Ovary (tissue), 9 donors: ENCODE data around the gene UHMK1. TPM values are rescaled to one million over a fixed set of nuclear protein-coding genes. Genes with fewer than 3 reads are reported as not detected.

Experiments used
- DNase-seq, 5 donors: peaks; one replicate each; pipeline ENCODE4 v3.0.0-alpha.2; 2019 to 2020
- H3K27ac ChIP-seq, 2 donors: fragments of 200-600 bp; one replicate each; pipeline versions ENCODE4 v1.5.1 to v1.8.0; 2019 to 2022
- H3K27me3 ChIP-seq: fragments of 200-600 bp; one replicate; pipeline ENCODE4 v1.8.0; 2022
- H3K36me3 ChIP-seq: fragments of 200-600 bp; sonication (generic); one replicate; pipeline ENCODE4 v1.5.1; 2019
- H3K4me1 ChIP-seq: one replicate; pipeline ENCODE4 v1.8.1; 2013; ENCODE audit warnings: mild to moderate bottlenecking, moderate library complexity; ENCODE audit not compliant: insufficient read depth
- H3K4me3 ChIP-seq: fragments of 200-600 bp; sonication (generic); one replicate; pipeline ENCODE4 v1.5.1; 2017
- H3K9me3 ChIP-seq, 2 donors: fragments of 200-600 bp in 1 of 2; sonication (generic) in 1 of 2; one replicate each; pipeline versions ENCODE4 v1.5.1 to v1.8.1; 2013 to 2019; ENCODE audit warnings: mild to moderate bottlenecking in 1 of 2, moderate library complexity in 1 of 2
- EP300 ChIP-seq: sonication (generic); formaldehyde crosslinking; IDR thresholded peaks from one replicate; pipeline ENCODE4 v1.6.1; 2017; ENCODE audit warnings: antibody characterized with exemption
- POLR2A ChIP-seq: fragments of 450-650 bp; IDR thresholded peaks from one replicate; pipeline ENCODE4 v1.6.1; 2017; ENCODE audit warnings: antibody characterized with exemption, mild to moderate bottlenecking, moderate library complexity
- WGBS, 3 donors: extraction: QIAGEN DNeasy Blood & Tissue Kit in 1 of 3; methylation state at CpG; one replicate each; pipeline versions ENCODE4 v1.1.5 to v1.1.7; 2013 to 2017; 5-methylcytosine and 5-hydroxymethylcytosine counted together
- intact Hi-C, 4 donors: fragments of 100-400 bp; cut with DNase I; formaldehyde crosslinking; loops; one replicate each; pipeline versions ENCODE4 v1.11.0 to v1.15.1; 2022 to 2023
- polyA plus RNA-seq, 2 donors: library from polyadenylated mRNA; stranded (reverse); fragments of 200-250 nt in 1 of 2; fragments of 350-450 nt in 1 of 2; fragmentation: Illumina TruSeq in 1 of 2; extraction: RNeasy Lipid Tissue Mini Kit (QIAGEN cat#74804) in 1 of 2; gene quantifications; one replicate each; pipeline ENCODE4 v1.2.3, GENCODE V29; 2013 to 2014
- total RNA-seq, 7 donors: library from RNA; depleted of rRNA in 2 of 7; stranded (reverse); fragments of >200 nt in 2 of 7; fragmentation: NEBNext Ultra II Directional in 3 of 7; extraction: Animal tissue kit (Norgen Biotek cat#: 25700) in 3 of 7; gene quantifications; one replicate each; pipeline versions ENCODE4 v1.1.0 to v1.2.4, GENCODE V29; 2016 to 2023
- TF ChIP-seq, protein P1 (sequence below), 3 donors: fragments of 450-650 bp in 2 of 3; fragments of 200-600 bp in 1 of 3; IDR thresholded peaks; one replicate each; pipeline versions ENCODE4 v1.5.1 to v1.8.0; 2016 to 2022; ENCODE audit warnings: antibody characterized with exemption in 3 of 3, mild to moderate bottlenecking in 1 of 3
- donor health status: DM: no; HTN: no; CAD: no; lungs with moderate emphysema.
- donor health status: DM: no; HTN: no; CAD: no.
- donor health status: Bipolar disorder and iron deficiency.
- donor health status: DM: yes; HTN: yes; CAD: no.
- donor health status: DM: no; HTN: no; CAD: no.
- donor health status: DM: yes; HTN: yes; CAD: no.

UHMK1 gene
- total and polyA plus RNA-seq, 9 donors, result 8.2 to 36.8 (median 24.3) TPM

DNA sequence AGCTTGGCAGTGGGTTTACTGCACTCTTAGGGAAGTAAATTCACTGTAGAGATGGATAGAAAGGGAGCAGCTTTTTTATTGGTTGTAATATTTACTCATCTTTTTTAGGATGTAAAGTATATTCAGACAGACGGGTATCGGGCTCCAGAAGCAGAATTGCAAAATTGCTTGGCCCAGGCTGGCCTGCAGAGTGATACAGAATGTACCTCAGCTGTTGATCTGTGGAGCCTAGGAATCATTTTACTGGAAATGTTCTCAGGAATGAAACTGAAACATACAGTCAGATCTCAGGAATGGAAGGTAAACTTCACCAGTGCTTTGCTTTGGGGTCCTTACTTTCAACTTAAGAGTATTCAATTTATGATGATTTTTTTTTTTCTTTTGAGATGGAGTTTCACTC lies 3.2 kb downstream of the UHMK1 start:
- Histone ChIP-seq H3K4me1 (peaks cover 6% of the 10 kb centered on the region), H3K27ac (no peak overlapping the region), H3K27me3 (no peaks in the 10 kb centered on the region), H3K4me3 (no peak overlapping the region), H3K36me3 (no peaks in the 10 kb centered on the region), H3K9me3 (no peaks in the 10 kb centered on the region)
- TF ChIP-seq EP300 (no peak), POLR2A (no peak)
- TF ChIP-seq, protein P1, sequence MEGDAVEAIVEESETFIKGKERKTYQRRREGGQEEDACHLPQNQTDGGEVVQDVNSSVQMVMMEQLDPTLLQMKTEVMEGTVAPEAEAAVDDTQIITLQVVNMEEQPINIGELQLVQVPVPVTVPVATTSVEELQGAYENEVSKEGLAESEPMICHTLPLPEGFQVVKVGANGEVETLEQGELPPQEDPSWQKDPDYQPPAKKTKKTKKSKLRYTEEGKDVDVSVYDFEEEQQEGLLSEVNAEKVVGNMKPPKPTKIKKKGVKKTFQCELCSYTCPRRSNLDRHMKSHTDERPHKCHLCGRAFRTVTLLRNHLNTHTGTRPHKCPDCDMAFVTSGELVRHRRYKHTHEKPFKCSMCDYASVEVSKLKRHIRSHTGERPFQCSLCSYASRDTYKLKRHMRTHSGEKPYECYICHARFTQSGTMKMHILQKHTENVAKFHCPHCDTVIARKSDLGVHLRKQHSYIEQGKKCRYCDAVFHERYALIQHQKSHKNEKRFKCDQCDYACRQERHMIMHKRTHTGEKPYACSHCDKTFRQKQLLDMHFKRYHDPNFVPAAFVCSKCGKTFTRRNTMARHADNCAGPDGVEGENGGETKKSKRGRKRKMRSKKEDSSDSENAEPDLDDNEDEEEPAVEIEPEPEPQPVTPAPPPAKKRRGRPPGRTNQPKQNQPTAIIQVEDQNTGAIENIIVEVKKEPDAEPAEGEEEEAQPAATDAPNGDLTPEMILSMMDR (IDR thresholded peaks at IDR 0.05), result no peak
- 70 to 78% (median 75%) methylated on average over 2 of the region's 2 CpGs for WGBS, 3 donors
- no peak for DNase-seq
- intact Hi-C loops, result no loop called here

DNA sequence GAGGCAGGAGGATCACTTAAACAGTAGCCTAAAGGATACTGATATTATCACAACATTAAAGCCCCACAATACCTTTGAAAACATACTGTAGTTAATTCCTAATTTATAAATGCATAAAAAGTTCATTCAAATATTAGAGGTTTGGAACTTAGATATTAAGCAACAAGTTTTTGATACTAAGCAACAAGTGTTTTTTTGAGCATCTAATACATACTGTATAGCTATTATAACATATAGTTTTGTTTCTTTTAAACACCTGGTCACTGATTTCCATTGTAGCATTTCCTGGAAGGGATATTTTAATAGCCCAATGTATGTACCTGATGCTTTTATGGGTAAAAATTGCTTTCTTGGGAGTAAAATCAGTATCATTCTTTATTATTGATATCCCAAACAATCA lies 4.5 kb downstream of the UHMK1 start:
- Histone ChIP-seq H3K4me1 (peaks cover 6% of the 10 kb centered on the region), H3K36me3 (no peaks in the 10 kb centered on the region)
- TF ChIP-seq POLR2A (no peak), EP300 (no peak)
- TF ChIP-seq, protein P1 (IDR thresholded peaks at IDR 0.05), result no peak

DNA sequence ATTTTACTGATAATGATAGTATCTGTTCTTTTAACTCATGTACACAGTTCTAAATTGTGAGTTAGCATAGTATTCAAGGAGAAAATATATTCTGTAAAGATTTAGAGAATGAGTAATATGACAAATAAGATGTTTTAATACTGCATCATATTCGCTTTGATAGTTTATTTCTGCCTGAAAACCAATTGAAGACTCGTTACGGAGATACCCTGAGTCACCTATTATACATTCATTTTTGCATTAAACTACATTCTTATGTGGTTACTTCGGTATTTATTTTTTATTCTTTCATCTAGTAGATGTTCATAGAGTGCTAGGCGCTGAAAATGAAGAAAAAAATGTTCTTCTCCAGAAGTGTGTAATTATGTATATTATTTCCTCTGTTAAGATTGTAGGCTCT lies 5.3 kb downstream of the UHMK1 start:
- Histone ChIP-seq H3K27me3 (no peaks in the 10 kb centered on the region), H3K36me3 (no peaks in the 10 kb centered on the region), H3K4me3 (no peak overlapping the region), H3K9me3 (no peaks in the 10 kb centered on the region), H3K27ac (no peak overlapping the region), H3K4me1 (peaks cover 3% of the 10 kb centered on the region)
- no peak for DNase-seq
- no peak for TF ChIP-seq EP300
- TF ChIP-seq, protein P1 (IDR thresholded peaks at IDR 0.05), result no peak
- no peak for TF ChIP-seq POLR2A
- intact Hi-C loops, result no loop called here
- 93 to 96% (median 95%) methylated on average over 5 of the region's 5 CpGs for WGBS, 3 donors

More for the DNA sequence above, 4.5 kb downstream of the UHMK1 start:
- intact Hi-C loops, result no loop called here
- no peak for DNase-seq
- Histone ChIP-seq H3K27ac (no peak overlapping the region), H3K4me3 (no peak overlapping the region), H3K9me3 (no peaks in the 10 kb centered on the region), H3K27me3 (no peaks in the 10 kb centered on the region)

DNA sequence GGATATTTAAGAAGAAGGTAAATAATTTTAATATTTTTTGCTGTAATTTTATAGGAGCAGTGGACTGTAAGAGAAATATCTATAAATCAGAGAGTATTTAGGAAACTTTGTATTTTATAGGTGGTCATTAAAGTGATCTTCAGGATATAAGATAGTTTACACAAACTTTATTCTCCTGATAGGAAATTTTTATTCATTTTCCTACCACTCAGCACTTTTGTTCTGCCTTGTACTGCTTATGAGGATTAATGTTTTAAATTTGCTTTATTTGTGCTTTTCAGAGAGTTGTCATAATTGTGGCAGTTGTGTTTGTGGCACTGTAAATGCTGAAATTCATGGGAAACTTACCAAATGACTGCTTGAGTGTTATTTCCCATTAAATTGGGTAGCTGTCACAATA lies 29.7 kb downstream of the UHMK1 start:
- no peaks in the 10 kb centered on the region for H3K9me3 ChIP-seq
- TF ChIP-seq EP300 (no peak), POLR2A (no peak)
- TF ChIP-seq, protein P1 (IDR thresholded peaks at IDR 0.05), result no peak
- H3K36me3 ChIP-seq, result no peaks in the 10 kb centered on the region
- DNase-seq, result no peak
- intact Hi-C loops, result no loop called here
- H3K27ac ChIP-seq, result no peak overlapping the region
- H3K27me3 ChIP-seq, result no peaks in the 10 kb centered on the region
- no peaks in the 10 kb centered on the region for H3K4me1 ChIP-seq
- H3K4me3 ChIP-seq, result no peak overlapping the region
